ENCODE data around the gene IGFBP3. TPM values are rescaled to one million over a fixed set of nuclear protein-coding genes. Genes with fewer than 3 reads are reported as not detected.

Gene IGFBP3
- total and polyA plus RNA-seq, 4 donors, result 87.0 to 244 (median 182) TPM

DNA sequence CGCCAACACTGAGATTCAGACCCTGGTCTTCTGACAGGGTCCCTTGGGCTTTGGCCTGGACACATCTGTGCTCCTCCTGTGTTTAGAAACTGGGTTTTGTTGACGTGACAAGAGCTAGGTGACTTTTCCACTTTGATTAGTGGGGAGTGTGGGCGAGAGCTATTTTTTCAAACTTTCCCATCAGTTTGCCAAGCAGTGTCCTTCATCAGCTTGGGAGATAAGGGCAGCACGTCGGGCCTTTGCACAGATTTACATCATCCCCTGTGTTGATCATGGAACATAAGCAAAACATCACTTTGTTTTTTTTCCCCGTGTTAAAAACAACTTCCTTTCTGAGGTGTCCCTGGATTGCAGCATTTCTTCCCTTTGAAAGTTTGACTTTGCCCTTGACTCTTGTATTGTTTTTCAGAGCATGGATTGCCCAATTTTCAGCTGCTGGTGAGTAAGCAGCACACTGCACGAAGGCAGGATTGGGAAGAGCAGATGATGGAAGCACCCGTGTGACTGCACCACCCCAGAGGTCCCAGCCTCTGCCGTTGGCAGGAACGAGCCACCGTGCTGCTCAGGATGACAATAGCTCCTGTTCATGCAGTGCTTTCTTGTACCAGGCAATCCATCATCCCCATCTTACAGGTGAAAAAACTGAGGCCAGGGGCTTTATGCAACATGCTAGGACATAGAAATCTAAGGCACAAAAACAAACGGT, 39.2 kb downstream of the IGFBP3 start:
- H3K27me3 ChIP-seq (ENCODE audit: control insufficient read depth in 4 of 4, insufficient read depth in 4 of 4, low read length in 3 of 4), result no peaks in the 10 kb centered on the region
- no peak overlapping the region for H3K4me3 ChIP-seq (ENCODE audit: low read depth in 1 of 3, low read length in 3 of 3)
- peak overlapping the region in 1 of 2 donors; percentile 83 for H3K9ac ChIP-seq (ENCODE audit: low read depth in 1 of 2, low read length in 2 of 2)
- no peak for DNase-seq (ENCODE audit: low spot score)
- H3K4me1 ChIP-seq (ENCODE audit: control insufficient read depth in 4 of 4, insufficient read depth in 4 of 4, low read length in 3 of 4), result peaks cover 0 to 40% (median 17%) of the 10 kb centered on the region in 4 donors
- WGBS, result 30% methylated on average over 12 of the region's 12 CpGs
- no peaks in the 10 kb centered on the region for H3K9me3 ChIP-seq (ENCODE audit: control insufficient read depth in 4 of 4, low read length in 3 of 4)
- peak overlapping the region; percentile 81 to 94 for H3K27ac ChIP-seq (ENCODE audit: low read depth in 1 of 2, low read length in 2 of 2)
- H3K36me3 ChIP-seq (ENCODE audit: control insufficient read depth in 4 of 4, insufficient read depth in 3 of 4, low read depth in 1 of 4, low read length in 3 of 4), result no peaks in the 10 kb centered on the region
- peak; percentile 76 for TF ChIP-seq FOXA1 (IDR thresholded peaks at IDR 0.05)
- TF ChIP-seq, protein P1, sequence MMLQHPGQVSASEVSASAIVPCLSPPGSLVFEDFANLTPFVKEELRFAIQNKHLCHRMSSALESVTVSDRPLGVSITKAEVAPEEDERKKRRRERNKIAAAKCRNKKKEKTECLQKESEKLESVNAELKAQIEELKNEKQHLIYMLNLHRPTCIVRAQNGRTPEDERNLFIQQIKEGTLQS (IDR thresholded peaks at IDR 0.05), result peak; percentile 97
- peak; percentile 55 for TF ChIP-seq TAF1 (conservative IDR thresholded peaks at IDR 0.05)
- peak; percentile 90 to 98 for TF ChIP-seq RXRA (IDR thresholded peaks at IDR 0.05)
- TF ChIP-seq FOXA2 (IDR thresholded peaks at IDR 0.05), result peak; percentile 87
- peak; percentile 26 to 42 for TF ChIP-seq RAD21 (IDR thresholded peaks at IDR 0.05)
- TF ChIP-seq SP1 (IDR thresholded peaks at IDR 0.05), result peak; percentile 98
- no peak for TF ChIP-seq CTCF (IDR thresholded peaks at IDR 0.05; ENCODE audit: low read depth, low read length, missing input control)
- peak; percentile 94 for TF ChIP-seq YY1 (IDR thresholded peaks at IDR 0.05)
- TF ChIP-seq, protein P2, sequence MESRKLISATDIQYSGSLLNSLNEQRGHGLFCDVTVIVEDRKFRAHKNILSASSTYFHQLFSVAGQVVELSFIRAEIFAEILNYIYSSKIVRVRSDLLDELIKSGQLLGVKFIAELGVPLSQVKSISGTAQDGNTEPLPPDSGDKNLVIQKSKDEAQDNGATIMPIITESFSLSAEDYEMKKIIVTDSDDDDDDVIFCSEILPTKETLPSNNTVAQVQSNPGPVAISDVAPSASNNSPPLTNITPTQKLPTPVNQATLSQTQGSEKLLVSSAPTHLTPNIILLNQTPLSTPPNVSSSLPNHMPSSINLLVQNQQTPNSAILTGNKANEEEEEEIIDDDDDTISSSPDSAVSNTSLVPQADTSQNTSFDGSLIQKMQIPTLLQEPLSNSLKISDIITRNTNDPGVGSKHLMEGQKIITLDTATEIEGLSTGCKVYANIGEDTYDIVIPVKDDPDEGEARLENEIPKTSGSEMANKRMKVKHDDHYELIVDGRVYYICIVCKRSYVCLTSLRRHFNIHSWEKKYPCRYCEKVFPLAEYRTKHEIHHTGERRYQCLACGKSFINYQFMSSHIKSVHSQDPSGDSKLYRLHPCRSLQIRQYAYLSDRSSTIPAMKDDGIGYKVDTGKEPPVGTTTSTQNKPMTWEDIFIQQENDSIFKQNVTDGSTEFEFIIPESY (IDR thresholded peaks at IDR 0.05), result peak; percentile 97
- peak; percentile 65 for TF ChIP-seq NR2F2 (IDR thresholded peaks at IDR 0.05)
- TF ChIP-seq, protein P3, sequence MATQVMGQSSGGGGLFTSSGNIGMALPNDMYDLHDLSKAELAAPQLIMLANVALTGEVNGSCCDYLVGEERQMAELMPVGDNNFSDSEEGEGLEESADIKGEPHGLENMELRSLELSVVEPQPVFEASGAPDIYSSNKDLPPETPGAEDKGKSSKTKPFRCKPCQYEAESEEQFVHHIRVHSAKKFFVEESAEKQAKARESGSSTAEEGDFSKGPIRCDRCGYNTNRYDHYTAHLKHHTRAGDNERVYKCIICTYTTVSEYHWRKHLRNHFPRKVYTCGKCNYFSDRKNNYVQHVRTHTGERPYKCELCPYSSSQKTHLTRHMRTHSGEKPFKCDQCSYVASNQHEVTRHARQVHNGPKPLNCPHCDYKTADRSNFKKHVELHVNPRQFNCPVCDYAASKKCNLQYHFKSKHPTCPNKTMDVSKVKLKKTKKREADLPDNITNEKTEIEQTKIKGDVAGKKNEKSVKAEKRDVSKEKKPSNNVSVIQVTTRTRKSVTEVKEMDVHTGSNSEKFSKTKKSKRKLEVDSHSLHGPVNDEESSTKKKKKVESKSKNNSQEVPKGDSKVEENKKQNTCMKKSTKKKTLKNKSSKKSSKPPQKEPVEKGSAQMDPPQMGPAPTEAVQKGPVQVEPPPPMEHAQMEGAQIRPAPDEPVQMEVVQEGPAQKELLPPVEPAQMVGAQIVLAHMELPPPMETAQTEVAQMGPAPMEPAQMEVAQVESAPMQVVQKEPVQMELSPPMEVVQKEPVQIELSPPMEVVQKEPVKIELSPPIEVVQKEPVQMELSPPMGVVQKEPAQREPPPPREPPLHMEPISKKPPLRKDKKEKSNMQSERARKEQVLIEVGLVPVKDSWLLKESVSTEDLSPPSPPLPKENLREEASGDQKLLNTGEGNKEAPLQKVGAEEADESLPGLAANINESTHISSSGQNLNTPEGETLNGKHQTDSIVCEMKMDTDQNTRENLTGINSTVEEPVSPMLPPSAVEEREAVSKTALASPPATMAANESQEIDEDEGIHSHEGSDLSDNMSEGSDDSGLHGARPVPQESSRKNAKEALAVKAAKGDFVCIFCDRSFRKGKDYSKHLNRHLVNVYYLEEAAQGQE (IDR thresholded peaks at IDR 0.05), result peak; percentile 75
- TF ChIP-seq JUND (IDR thresholded peaks at IDR 0.05), result peak; percentile 94 to 98
- TF ChIP-seq GABPA (IDR thresholded peaks at IDR 0.05 in 1 of 2, conservative IDR thresholded peaks at IDR 0.05 in 1 of 2), result peak; percentile 60 to 79
- TF ChIP-seq EGR1 (IDR thresholded peaks at IDR 0.05; ENCODE audit: low read depth in 2 of 2), result peak; percentile 95 to 98
- peak; percentile 96 to 97 for TF ChIP-seq HNF4A (conservative IDR thresholded peaks at IDR 0.05)
- TF ChIP-seq MAX (IDR thresholded peaks at IDR 0.05), result peak; percentile 95
- TF ChIP-seq HNF4G (IDR thresholded peaks at IDR 0.05), result peak; percentile 93

All from liver (tissue), 9 donors.